ENCODE data around the gene SMCO4.

SMCO4 gene

DNA sequence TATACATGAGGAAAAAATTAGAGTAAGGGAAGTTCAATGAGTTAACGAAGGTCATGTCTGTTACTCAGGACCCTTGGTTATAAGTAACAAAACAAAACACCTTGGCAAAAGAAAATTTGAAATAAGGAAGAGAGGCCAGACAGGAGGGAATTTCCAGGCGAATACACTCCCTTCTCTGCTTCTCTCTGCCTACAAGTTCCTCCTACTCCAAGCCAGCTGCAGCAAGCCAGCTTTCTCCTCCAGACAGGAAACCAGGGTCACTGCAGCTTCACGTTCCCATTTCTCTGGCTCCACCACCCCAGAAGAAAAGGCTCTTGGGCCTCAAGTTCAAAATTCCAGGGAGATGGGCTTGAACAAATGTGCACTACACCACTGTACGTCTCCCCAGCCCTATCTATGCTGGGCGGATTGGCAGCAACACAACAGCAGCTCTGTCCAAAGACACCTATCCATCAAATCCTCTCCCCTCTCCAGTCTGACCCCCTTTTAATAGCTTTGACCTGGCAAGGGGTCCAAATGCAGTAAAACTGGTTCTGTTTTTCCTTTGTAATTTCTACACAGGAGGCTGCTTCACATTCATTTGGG is 27.7 kb downstream of the SMCO4 start:
- no peak for DNase-seq (ENCODE audit: low read depth in 2 of 2)
- no peak for TF ChIP-seq CTCF (IDR thresholded peaks at IDR 0.05; ENCODE audit: low read depth, low read length)
- no peak overlapping the region for H3K4me3 ChIP-seq (replicated peaks in 1 of 2; ENCODE audit: low read depth in 2 of 2, low read length in 2 of 2)

DNA sequence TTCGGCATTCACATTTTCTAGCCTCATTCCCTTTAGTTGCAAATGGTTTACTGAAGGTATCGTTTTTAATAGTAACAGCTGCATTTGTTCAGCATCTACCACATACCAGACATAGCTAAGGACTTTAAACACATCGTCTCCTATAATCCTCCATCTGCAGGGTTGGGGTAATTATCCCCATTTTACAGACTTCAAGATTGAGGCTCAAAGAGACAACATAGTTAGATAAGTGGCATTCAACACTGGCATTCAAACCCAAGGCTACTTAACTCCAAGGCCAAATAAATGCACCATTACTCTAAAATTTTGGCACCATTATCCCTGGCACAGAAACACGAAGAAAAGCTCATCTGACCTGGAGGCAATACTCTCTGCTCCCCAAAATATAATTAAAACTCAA is 28.5 kb downstream of the SMCO4 start:
- no peak for TF ChIP-seq CTCF (IDR thresholded peaks at IDR 0.05; ENCODE audit: low read depth, low read length)
- H3K4me3 ChIP-seq (replicated peaks in 1 of 2; ENCODE audit: low read depth in 2 of 2, low read length in 2 of 2) = no peak overlapping the region

DNA sequence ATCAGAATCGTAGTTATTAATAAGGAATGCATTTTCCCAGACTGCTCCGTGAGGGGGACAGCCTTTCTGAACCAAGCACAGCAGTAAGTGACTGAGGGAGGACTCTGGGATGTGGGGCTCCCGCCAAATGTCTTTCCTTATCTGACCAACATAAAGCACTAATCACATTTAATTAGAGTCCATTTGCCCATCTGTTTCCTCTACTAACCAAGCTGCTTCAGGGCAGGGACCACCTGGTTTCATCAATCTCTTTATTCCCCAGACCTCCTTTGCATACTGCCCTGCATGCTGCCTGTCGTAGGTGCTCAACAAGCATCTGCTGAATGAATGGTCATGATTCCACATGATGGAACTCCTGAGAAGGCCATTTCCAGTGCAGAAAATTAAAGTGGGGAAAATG is 29.4 kb downstream of the SMCO4 start:
- H3K4me3 ChIP-seq (replicated peaks in 1 of 2; ENCODE audit: low read depth in 2 of 2, low read length in 2 of 2) = no peak overlapping the region
- DNase-seq (ENCODE audit: low read depth in 2 of 2) = no peak
- TF ChIP-seq CTCF (IDR thresholded peaks at IDR 0.05; ENCODE audit: low read depth, low read length) = no peak

More for the DNA sequence above, 28.5 kb downstream of the SMCO4 start:
- no peak for DNase-seq (ENCODE audit: low read depth in 2 of 2)

DNA sequence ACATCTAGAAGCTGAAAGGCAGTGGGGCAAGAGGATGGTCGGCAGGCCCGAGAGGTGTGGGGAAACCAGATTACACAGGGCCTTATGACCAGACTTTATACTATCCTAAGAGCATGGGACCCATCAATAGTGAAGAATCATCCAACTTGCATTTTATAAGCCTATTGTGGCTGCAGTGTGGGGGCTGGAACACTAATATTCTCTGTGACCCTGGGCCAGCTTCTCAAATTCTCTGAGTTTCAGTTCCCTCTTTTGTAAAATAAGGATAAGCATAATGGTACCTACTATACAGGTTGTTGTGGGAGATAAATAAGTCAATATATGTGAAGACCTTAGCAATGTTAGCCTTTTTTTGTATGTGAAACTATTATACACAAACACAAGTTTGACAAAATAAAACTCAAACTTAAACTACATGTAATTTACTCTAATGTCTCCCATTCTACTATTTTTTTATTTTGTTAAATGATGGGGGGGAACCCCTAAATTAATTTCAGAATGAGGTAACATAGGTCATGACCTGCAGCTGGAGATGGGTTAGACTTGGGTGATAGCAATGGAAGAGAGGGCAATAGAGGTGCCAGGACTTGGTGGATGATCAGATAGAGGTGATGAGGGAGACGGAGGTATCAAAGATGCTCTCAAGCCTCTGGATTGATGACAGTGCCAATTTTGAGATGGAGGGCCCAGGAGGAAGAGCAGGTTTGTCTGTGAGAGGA is 30.1 kb downstream of the SMCO4 start:
- no peak overlapping the region for H3K4me3 ChIP-seq (replicated peaks in 1 of 2; ENCODE audit: low read depth in 2 of 2, low read length in 2 of 2)
- TF ChIP-seq CTCF (IDR thresholded peaks at IDR 0.05; ENCODE audit: low read depth, low read length) = no peak
- no peak for DNase-seq (ENCODE audit: low read depth in 2 of 2)

- no peak overlapping the region for H3K4me3 ChIP-seq (replicated peaks in 1 of 2; ENCODE audit: low read depth in 2 of 2, low read length in 2 of 2)
- no peak for DNase-seq (ENCODE audit: low read depth in 2 of 2)
- no peak for TF ChIP-seq CTCF (IDR thresholded peaks at IDR 0.05; ENCODE audit: low read depth, low read length)
These were observed 31.1 kb downstream of the SMCO4 start for GRCh38 chr11:93512073-93512475.

- no peak for TF ChIP-seq CTCF (IDR thresholded peaks at IDR 0.05; ENCODE audit: low read depth, low read length)
- no peak for DNase-seq (ENCODE audit: low read depth in 2 of 2)
- H3K4me3 ChIP-seq (replicated peaks in 1 of 2; ENCODE audit: low read depth in 2 of 2, low read length in 2 of 2) = no peak overlapping the region
These were observed 32.9 kb downstream of the SMCO4 start for GRCh38 chr11:93510196-93510873.

Measured in cardiac fibroblast (primary cell).